Neural progenitor cell (in vitro differentiated cells): ENCODE results near the gene MIA2.

Experiments used
- EZH2 ChIP-seq: fragments of 200-600 bp; sonication (generic); IDR thresholded peaks from 2 replicates; pipeline ENCODE4 v1.6.1; 2017; ENCODE audit warnings: antibody characterized with exemption, mild to moderate bottlenecking, moderate library complexity
- TF ChIP-seq, protein P1 (sequence below): fragments of 200-600 bp; sonication (generic); IDR thresholded peaks from 2 replicates; pipeline ENCODE4 v1.5.1; 2017; ENCODE audit warnings: antibody characterized with exemption, mild to moderate bottlenecking

DNA sequence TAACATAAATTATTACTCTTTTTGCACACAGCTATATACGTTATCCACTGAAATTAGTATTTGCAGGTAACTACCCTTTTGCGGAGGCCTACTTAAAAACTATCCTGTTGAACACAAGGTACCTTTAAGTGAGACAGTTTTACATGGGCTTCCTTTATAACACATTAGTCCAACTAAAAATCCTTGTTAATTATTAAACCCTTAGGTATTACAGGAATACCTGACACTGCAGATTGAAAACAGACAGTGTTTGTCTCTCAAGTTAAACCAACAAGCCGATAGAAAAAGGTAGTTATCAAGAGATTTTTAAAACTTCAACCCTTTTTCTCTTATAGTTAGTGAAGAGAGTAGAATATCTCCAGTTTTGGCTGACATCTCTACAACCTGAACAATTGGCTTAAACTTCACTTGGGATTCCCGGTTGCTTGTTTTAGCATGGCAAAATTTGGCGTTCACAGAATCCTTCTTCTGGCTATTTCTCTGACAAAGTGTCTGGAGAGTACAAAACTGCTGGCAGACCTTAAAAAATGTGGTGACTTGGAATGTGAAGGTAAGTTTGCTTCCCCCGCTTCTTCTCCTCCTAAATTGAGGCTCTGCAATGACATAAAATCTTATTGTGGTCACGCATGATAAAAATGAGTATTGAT, at the start of gene MIA2:
- TF ChIP-seq, protein P1, sequence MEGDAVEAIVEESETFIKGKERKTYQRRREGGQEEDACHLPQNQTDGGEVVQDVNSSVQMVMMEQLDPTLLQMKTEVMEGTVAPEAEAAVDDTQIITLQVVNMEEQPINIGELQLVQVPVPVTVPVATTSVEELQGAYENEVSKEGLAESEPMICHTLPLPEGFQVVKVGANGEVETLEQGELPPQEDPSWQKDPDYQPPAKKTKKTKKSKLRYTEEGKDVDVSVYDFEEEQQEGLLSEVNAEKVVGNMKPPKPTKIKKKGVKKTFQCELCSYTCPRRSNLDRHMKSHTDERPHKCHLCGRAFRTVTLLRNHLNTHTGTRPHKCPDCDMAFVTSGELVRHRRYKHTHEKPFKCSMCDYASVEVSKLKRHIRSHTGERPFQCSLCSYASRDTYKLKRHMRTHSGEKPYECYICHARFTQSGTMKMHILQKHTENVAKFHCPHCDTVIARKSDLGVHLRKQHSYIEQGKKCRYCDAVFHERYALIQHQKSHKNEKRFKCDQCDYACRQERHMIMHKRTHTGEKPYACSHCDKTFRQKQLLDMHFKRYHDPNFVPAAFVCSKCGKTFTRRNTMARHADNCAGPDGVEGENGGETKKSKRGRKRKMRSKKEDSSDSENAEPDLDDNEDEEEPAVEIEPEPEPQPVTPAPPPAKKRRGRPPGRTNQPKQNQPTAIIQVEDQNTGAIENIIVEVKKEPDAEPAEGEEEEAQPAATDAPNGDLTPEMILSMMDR: no peak
- TF ChIP-seq EZH2: no peak
